ENCODE measurements around the gene TFCP2L1.

DNA sequence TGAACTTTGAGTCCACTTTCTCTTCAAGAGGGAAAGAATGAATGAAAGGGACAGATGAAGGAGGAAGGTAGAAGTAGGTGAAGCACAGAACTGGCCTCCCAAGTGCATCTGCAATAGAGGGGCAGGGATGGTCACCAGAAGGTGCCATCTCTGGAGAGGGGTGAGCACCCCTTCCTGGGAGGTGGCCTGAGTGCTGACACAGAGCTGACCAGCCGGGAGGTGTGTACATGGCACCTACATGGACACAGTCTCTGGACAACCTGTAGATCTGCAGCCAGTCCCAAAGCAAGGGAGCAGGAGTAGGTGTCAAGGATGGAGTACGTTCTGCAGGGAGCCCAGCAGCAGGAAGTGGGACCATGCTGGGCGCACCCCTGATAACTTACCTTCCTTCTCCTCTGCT is 83.2 kb downstream of the TFCP2L1 start:
- TF ChIP-seq GATA3 (IDR thresholded peaks at IDR 0.05; ENCODE audit: low read depth, low read length), result no peak
- no peak for TF ChIP-seq GATA2 (IDR thresholded peaks at IDR 0.05; ENCODE audit: low read depth, low read length)
